HG02610 (cell line): Measurements from ENCODE around the gene VWA1.
"Not testable (repeated sequence)": the region's sequence is repeated elsewhere in the genome, so short reads cannot be mapped to it uniquely, and the experiment has no call there.

Experiments
- ATAC-seq: cut with Tn5 transposase; IDR thresholded peaks from one replicate; pipeline ENCODE4 v1.9.1; 2021; ENCODE audit warnings: mild to moderate bottlenecking, moderate library complexity; ENCODE audit not compliant: unreplicated experiment

VWA1 gene

DNA sequence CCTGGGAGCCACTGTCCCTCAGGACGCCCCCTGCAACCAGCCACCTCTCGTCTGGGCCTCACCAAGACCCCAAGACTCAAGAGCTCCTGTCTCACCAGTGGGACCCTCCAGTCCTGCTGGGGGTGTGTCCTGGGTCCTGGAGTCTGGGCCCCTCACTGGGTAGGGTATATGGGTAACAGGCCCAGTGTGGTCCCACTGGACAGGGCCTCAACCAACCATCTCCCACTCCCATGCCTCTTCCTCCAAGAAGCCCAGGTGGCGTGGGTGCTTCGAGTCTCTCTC lies 725 bp upstream of the VWA1 start:
- no peak for ATAC-seq

- no peak for ATAC-seq
Measured at GRCh38 chr1:1435911-1436629, 580 bp downstream of the VWA1 start.

GRCh38 chr1:1436630-1437032 lies 1.1 kb downstream of the VWA1 start:
- ATAC-seq: no peak

DNA sequence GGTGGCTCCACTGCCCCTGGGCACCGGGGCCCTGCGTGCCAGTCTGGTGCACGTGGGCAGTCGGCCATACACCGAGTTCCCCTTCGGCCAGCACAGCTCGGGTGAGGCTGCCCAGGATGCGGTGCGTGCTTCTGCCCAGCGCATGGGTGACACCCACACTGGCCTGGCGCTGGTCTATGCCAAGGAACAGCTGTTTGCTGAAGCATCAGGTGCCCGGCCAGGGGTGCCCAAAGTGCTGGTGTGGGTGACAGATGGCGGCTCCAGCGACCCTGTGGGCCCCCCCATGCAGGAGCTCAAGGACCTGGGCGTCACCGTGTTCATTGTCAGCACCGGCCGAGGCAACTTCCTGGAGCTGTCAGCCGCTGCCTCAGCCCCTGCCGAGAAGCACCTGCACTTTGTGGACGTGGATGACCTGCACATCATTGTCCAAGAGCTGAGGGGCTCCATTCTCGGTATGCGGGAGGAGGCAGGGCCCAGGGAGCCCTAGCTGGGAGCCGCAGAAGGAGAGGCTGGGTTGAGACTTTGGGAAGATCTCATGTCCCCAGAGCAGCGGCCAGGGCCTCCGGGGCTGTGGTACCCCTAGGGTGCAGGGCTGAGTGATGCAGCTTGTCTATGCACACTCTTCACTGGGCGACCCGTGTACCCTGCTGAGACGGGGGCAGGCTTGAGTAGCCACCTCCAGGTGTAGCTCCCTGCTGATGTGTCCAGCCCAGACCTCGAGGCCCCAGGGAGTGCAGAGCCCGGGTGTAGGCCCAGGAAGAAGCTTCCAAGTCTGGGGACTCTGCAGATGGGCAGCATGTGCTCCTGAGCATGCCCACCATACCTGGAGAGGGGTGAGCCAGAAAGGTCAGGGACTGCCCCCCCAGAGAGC lies 1.8 kb downstream of the VWA1 start:
- no peak for ATAC-seq

DNA sequence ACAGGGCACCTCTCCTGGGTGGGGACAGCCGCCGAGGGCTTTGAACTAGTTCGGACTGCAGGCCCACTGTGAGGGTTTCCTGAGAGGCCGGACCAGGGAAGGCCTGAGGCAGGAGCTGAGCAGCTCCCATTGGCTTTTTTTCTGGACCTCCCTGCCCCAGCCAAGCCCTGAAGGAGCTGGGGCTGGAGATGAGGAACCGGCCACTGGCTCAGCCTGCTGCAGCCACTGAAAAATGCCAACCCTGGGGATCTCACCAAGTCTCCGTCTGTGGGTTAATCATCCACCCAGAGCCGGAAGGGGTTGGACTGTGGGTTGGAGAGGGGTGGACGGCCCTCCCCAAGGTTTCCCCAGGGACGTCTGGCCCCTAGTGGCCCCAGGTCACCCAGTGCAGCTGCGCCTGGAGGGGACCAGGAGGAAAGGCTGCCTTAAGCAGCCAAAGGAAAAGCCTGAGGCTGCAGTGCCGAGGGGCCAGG lies 2.5 kb downstream of the VWA1 start:
- no peak for ATAC-seq

DNA sequence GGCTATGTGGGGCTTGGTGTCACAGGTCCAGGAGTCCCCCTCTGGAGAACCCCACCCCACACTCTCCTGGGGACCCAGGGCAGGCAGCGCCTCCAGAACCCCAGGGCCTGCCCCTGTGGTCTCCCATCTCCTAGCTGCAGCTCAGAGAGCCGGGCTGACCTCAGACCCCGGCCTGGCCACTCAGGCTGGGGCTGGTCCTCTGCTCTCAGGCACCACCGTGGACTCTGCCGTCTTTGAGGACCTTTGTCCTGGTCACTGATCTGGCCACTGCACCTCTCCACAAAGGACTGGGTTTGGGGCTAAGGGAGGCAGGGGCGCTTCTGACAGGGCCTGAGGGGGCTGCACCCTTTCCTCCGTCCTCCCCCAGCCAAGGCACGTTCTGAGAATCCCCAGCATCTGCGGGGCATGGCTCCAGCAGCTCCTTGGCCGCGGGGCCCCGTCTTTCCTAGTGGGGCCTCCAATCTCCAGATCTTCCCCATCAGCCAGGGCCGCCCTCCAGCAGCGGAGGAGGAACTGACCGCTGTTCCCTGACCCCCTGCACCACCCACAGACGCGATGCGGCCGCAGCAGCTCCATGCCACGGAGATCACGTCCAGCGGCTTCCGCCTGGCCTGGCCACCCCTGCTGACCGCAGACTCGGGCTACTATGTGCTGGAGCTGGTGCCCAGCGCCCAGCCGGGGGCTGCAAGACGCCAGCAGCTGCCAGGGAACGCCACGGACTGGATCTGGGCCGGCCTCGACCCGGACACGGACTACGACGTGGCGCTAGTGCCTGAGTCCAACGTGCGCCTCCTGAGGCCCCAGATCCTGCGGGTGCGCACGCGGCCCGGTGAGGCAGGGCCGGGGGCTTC lies 3.3 kb downstream of the VWA1 start:
- ATAC-seq: no peak

GRCh38 chr1:1439546-1440261 lies 4.2 kb downstream of the VWA1 start:
- ATAC-seq: no peak

- ATAC-seq: no peak
Measured at GRCh38 chr1:1440262-1441001, 4.9 kb downstream of the VWA1 start.

GRCh38 chr1:1441002-1441888 lies 5.8 kb downstream of the VWA1 start:
- no peak for ATAC-seq

- no peak for ATAC-seq
Measured at GRCh38 chr1:1442069-1442770, 6.7 kb downstream of the VWA1 start.

DNA sequence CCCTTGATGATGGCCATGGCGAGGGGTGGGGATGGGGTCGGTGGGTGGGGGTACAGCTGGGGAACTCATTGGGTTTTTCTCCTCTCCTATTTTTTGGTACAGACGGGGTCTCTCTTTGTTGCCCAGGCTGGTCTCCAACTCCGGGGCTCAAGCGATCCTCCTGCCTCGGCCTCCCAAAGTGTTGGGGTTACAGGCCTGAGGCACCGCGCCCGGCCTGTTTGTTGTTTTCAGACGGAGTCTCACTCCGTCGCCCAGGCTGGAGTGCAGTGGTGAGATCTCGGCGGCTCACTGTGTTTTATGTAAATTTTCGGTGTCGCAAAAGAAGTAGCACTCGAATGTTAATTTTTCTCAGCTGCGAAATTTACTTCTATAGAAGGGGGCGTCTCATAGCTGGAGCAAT lies 11.1 kb downstream of the VWA1 start:
- ATAC-seq: not testable (repeated sequence)

DNA sequence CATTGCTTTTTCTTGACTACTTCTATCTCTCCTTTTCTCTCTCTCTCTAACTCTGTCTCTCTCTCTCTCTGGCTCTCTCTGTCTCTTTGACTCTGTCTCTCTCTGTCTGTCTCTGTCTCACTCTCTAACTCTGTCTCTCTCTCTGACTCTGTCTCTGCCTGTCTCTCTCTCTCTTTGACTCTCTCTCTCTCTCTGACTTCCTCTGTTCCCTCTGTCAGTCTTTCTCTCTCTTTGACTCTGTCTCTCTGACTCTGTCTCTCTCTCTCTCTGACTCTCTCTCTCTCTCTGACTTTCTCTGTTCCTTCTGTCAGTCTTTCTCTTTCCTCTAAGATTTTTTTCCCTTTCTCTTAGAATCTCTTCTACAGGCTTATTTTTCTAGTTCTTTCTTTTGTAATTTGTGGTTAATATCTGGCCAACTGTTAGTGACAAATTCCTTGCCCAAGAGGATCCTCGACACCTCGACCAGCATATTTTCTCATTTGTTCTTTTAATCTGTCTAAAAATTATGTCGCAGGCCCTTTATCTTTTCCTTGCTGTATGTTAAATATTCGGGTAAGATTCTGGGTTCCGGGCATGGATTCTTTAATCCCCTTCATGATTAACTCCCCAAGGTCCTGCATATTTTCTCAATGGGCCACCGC lies 13.7 kb downstream of the VWA1 start, which contains the start of gene ATAD3C:
ATAD3C (plus strand) TSS at position 591 of the 641 bp plus-strand sequence. CDS start 995 bp downstream, outside the sequence.
- no peak for ATAC-seq

DNA sequence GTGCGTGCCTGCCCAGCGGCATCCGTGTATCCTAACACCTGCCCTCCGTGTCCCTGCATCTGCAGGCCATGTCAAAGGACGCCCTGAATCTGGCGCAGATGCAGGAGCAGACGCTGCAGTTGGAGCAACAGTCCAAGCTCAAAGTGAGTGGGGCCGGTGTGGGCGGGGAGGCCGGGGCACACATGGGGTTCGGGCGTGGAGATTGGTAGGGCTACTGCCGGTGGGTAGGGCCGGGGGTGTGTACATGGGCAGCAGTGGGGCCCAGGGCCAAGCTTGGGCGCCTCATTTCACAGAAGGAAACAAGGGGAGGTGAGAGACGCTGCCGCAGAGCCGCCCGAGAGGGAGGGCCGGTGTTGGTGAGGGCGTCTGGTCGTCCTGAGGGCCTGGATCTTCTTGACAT lies 15.1 kb downstream of the VWA1 start:
- not testable (repeated sequence) for ATAC-seq

DNA sequence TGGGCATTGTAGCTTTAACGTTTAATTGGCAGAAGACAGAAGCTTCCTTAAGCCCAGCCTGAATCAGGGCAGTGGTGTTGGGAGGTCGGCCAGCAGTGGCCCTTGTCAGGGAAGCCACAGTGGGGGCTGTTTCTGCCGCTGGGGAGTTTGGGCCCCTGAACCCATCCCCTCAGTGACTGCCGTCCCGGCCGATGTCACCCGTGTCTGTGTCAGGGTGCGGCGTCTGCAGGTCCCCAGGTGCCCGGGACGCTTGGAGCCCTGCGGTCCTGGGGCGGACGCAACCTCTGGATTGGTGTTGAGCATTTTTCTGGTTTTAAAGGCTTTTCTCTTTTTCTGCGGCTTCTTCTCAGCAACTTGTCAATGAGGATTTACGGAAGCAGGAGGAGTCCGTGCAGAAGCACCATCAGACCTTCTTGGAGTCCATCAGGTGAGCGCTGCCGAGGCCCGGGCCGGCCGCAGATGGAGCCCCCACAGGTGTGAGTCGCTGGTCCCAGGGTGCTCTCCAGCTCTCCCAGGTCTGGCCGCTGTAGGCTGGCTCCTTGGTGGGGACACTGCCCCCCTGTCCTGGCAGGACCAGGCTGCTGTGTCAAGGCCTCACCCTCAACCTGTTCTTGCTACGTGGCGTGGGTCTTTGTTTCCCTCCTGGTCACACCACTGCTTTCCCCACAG lies 16.3 kb downstream of the VWA1 start:
- ATAC-seq: no peak

- not testable (repeated sequence) for ATAC-seq
Measured at GRCh38 chr1:1452365-1452739, 16.9 kb downstream of the VWA1 start.

- ATAC-seq: no peak
Measured at GRCh38 chr1:1452882-1453281, 17.4 kb downstream of the VWA1 start.
